Activated CD4-positive, alpha-beta T cell treated with anti-CD3 and anti-CD28 coated beads, Interleukin-2, Interleukin-6, amounts not matched to agents 100 ng/mL and 50 ng/mL, durations not matched to agents 16 hours and 8 hours (primary cell): ENCODE measurements around the gene PADI3.
"Not testable (repeated sequence)": the region's sequence is repeated elsewhere in the genome, so short reads cannot be mapped to it uniquely, and the experiment has no call there.

ENCODE experiments used
- DNase-seq: peaks from one replicate; pipeline ENCODE4 v3.0.0-alpha.2; 2020

The PADI3 gene

GRCh38 chr1:17305576-17306095, 56.7 kb downstream of the PADI3 start:
- no peak for DNase-seq

GRCh38 chr1:17306407-17306806, 57.5 kb downstream of the PADI3 start:
- DNase-seq: no peak

- no peak for DNase-seq
Observed at GRCh38 chr1:17306921-17307320, 58.0 kb downstream of the PADI3 start.

- DNase-seq: no peak
Observed at GRCh38 chr1:17307329-17307728, 58.4 kb downstream of the PADI3 start.

- no peak for DNase-seq
Observed at GRCh38 chr1:17307946-17308345, 59.0 kb downstream of the PADI3 start, which contains the start of gene PADI4. TSS of gene PADI4 (plus strand) at chr1:17308197. CDS start at chr1:17308223, 26 bp downstream.

- DNase-seq: no peak
Observed at GRCh38 chr1:17308593-17308992, 59.7 kb downstream of the PADI3 start.

- no peak for DNase-seq
Observed at GRCh38 chr1:17309426-17310067, 60.6 kb downstream of the PADI3 start.

GRCh38 chr1:17310068-17310640, 61.3 kb downstream of the PADI3 start:
- DNase-seq: no peak

GRCh38 chr1:17313530-17314309, 64.8 kb downstream of the PADI3 start:
- no peak for DNase-seq

- no peak for DNase-seq
Observed at GRCh38 chr1:17314491-17314971, 65.6 kb downstream of the PADI3 start.

- no peak for DNase-seq
Observed at GRCh38 chr1:17315542-17316130, 66.7 kb downstream of the PADI3 start.

- no peak for DNase-seq
Observed at GRCh38 chr1:17316704-17317103, 67.8 kb downstream of the PADI3 start.

- DNase-seq: no peak
Observed at GRCh38 chr1:17318262-17318661, 69.4 kb downstream of the PADI3 start.

GRCh38 chr1:17319561-17320350, 70.9 kb downstream of the PADI3 start:
- DNase-seq: no peak

GRCh38 chr1:17321857-17322390, 73.0 kb downstream of the PADI3 start:
- not testable (repeated sequence) for DNase-seq

- DNase-seq: no peak
Observed at GRCh38 chr1:17328855-17329254, 80.0 kb downstream of the PADI3 start.

GRCh38 chr1:17329610-17330009, 80.7 kb downstream of the PADI3 start:
- no peak for DNase-seq

- DNase-seq: no peak
Observed at GRCh38 chr1:17330856-17331255, 82.0 kb downstream of the PADI3 start.

- no peak for DNase-seq
Observed at GRCh38 chr1:17333081-17333480, 84.2 kb downstream of the PADI3 start.
